ENCODE measurements around the gene PPP4R2.

DNA sequence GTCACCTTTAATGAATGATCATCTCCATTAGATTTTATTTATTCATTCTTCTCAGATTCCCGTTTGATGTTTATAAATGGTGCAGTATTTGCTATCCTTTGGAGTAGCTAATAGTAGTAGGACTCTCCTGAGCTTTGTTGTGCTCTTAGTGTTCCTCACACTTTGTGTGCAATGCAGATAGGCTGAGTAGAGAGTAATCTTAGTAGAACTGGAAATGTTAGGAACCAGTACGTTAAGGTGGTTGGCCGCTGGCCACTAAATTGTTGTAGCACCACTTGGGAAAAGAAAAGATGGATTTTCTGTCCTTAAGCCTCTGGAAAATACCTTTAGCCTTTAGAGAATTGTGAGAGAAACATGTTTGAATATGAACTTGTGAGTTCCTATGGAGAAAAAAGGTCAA lies 44.9 kb downstream of the PPP4R2 start:
- no peak for TF ChIP-seq POLR2A (IDR thresholded peaks at IDR 0.05)
- TF ChIP-seq, protein P1, sequence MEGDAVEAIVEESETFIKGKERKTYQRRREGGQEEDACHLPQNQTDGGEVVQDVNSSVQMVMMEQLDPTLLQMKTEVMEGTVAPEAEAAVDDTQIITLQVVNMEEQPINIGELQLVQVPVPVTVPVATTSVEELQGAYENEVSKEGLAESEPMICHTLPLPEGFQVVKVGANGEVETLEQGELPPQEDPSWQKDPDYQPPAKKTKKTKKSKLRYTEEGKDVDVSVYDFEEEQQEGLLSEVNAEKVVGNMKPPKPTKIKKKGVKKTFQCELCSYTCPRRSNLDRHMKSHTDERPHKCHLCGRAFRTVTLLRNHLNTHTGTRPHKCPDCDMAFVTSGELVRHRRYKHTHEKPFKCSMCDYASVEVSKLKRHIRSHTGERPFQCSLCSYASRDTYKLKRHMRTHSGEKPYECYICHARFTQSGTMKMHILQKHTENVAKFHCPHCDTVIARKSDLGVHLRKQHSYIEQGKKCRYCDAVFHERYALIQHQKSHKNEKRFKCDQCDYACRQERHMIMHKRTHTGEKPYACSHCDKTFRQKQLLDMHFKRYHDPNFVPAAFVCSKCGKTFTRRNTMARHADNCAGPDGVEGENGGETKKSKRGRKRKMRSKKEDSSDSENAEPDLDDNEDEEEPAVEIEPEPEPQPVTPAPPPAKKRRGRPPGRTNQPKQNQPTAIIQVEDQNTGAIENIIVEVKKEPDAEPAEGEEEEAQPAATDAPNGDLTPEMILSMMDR (IDR thresholded peaks at IDR 0.05) = no peak

Measured in upper lobe of left lung (tissue), 4 donors.